IMR-90 (cell line): ENCODE measurements around the gene LTA. TPM values are rescaled to one million over a fixed set of nuclear protein-coding genes. Genes with fewer than 3 reads are reported as not detected.

Experiments used
- ATAC-seq: fragments of 200-7000 bp; cut with Tn5 transposase; 2 replicates; pipeline ENCODE4 v1.9.1; 2020; ENCODE audit warnings: low read depth, mild to moderate bottlenecking, moderate library complexity
- BruUV-seq: library from RNA; stranded (reverse); fragments of 400-500 nt; replicated peaks from 2 replicates; lab custom pipeline; 2021; lab: Mats Ljungman, UMichigan
- CTCF ChIA-PET: fragments of 300-600 bp; formaldehyde crosslinking; extraction: SDS; loops from one replicate; lab custom pipeline; 2021; ENCODE audit warnings: antibody characterized with exemption; lab: Yijun Ruan, JAX
- POLR2A ChIA-PET: fragments of 300-600 bp; sonication (Branson Sonifier 250); formaldehyde crosslinking; loops from one replicate; lab custom pipeline; 2022; ENCODE audit warnings: antibody characterized with exemption; ENCODE audit not compliant: unreplicated experiment; lab: Charles Lee
- DNase-seq: peaks from one replicate; pipeline ENCODE4 v3.0.0; 2013
- H2AFZ ChIP-seq: replicated peaks from 2 replicates; pipeline ENCODE3; 2013; ENCODE audit warnings: low read length, mild to moderate bottlenecking; ENCODE audit not compliant: poor library complexity
- H2AK5ac ChIP-seq: 2 replicates; pipeline ENCODE4 v1.6.1; 2013; ENCODE audit warnings: low read depth, low read length, inconsistent platforms
- H2AK9ac ChIP-seq: replicated peaks from 2 replicates; pipeline ENCODE3; 2013; ENCODE audit warnings: mild to moderate bottlenecking, low read depth, low read length, moderate library complexity; ENCODE audit not compliant: poor library complexity
- H2BK120ac ChIP-seq: 2 replicates; pipeline ENCODE4 v1.6.1; 2013; ENCODE audit warnings: low read depth, low read length, inconsistent platforms
- H2BK15ac ChIP-seq: 3 replicates; pipeline ENCODE4 v1.6.1; 2013; ENCODE audit warnings: low read depth, low read length, inconsistent platforms
- H2BK20ac ChIP-seq: 2 replicates; pipeline ENCODE4 v1.6.1; 2013; ENCODE audit warnings: low read depth, mild to moderate bottlenecking, inconsistent platforms, low read length, moderate library complexity
- H2BK5ac ChIP-seq: 2 replicates; pipeline ENCODE4 v1.6.1; 2013; ENCODE audit warnings: mild to moderate bottlenecking, low read depth, low read length, inconsistent platforms; ENCODE audit not compliant: poor library complexity, severe bottlenecking
- H3K14ac ChIP-seq: replicated peaks from 2 replicates; pipeline ENCODE4 v1.6.1; 2013; ENCODE audit warnings: low read depth, low read length, inconsistent platforms
- H3K18ac ChIP-seq: 2 replicates; pipeline ENCODE4 v1.6.1; 2013; ENCODE audit warnings: low read depth, low read length, control low read depth
- H3K23ac ChIP-seq: 2 replicates; pipeline ENCODE4 v1.6.1; 2013; ENCODE audit warnings: low read depth, low read length, inconsistent platforms
- H3K27ac ChIP-seq: 2 replicates; pipeline ENCODE4 v1.5.1; 2013; ENCODE audit warnings: mild to moderate bottlenecking, control low read depth, low read length; ENCODE audit not compliant: insufficient read depth
- H3K27me3 ChIP-seq: 2 replicates; pipeline ENCODE4 v1.6.1; 2013; ENCODE audit warnings: low read length; ENCODE audit not compliant: control insufficient read depth, insufficient read depth
- H3K36me3 ChIP-seq: 2 replicates; pipeline ENCODE4 v1.6.1; 2013; ENCODE audit warnings: low read length, mixed read lengths; ENCODE audit not compliant: control insufficient read depth, insufficient read depth
- H3K4ac ChIP-seq: 2 replicates; pipeline ENCODE4 v1.6.1; 2013; ENCODE audit warnings: low read depth, low read length, inconsistent platforms
- H3K4me1 ChIP-seq: 2 replicates; pipeline ENCODE4 v1.6.1; 2013; ENCODE audit warnings: low read length, mixed read lengths; ENCODE audit not compliant: control insufficient read depth, insufficient read depth
- H3K4me2 ChIP-seq: 2 replicates; pipeline ENCODE4 v1.6.1; 2013; ENCODE audit warnings: low read depth, mild to moderate bottlenecking, control low read depth, low read length, moderate library complexity
- H3K4me3 ChIP-seq: 2 replicates; pipeline ENCODE4 v1.5.1; 2013; ENCODE audit warnings: low read depth, mild to moderate bottlenecking, control low read depth, low read length, moderate library complexity; ENCODE audit not compliant: insufficient read depth
- H3K56ac ChIP-seq: 2 replicates; pipeline ENCODE4 v1.6.1; 2013; ENCODE audit warnings: low read length, inconsistent platforms; ENCODE audit not compliant: insufficient read depth; ENCODE audit errors: extremely low read depth
- H3K79me1 ChIP-seq, 2 experiments: 2 replicates each; pipeline ENCODE4 v1.6.1; 2013; ENCODE audit warnings: low read length in 2 of 2, inconsistent platforms in 1 of 2, low read depth in 1 of 2
- H3K9ac ChIP-seq: 2 replicates; pipeline ENCODE4 v1.6.1; 2013; ENCODE audit warnings: low read depth, low read length, control low read depth
- H3K9me1 ChIP-seq: 2 replicates; pipeline ENCODE4 v1.6.1; 2013; ENCODE audit warnings: low read length, inconsistent platforms; ENCODE audit not compliant: insufficient read depth
- H3K9me3 ChIP-seq: 2 replicates; pipeline ENCODE4 v1.6.1; 2013; ENCODE audit warnings: low read length; ENCODE audit not compliant: control insufficient read depth, insufficient read depth
- H4K20me1 ChIP-seq: 2 replicates; pipeline ENCODE4 v1.6.1; 2013; ENCODE audit warnings: low read length, inconsistent platforms; ENCODE audit not compliant: insufficient read depth
- H4K5ac ChIP-seq: 2 replicates; pipeline ENCODE4 v1.6.1; 2013; ENCODE audit warnings: mild to moderate bottlenecking, low read depth, low read length, control low read depth
- H4K8ac ChIP-seq, 2 experiments: 2 replicates each; pipeline ENCODE4 v1.6.1; 2013; ENCODE audit warnings: low read depth in 2 of 2, low read length in 2 of 2, control low read depth in 1 of 2, inconsistent platforms in 1 of 2
- H4K91ac ChIP-seq: 2 replicates; pipeline ENCODE4 v1.6.1; 2013; ENCODE audit warnings: low read depth, low read length, inconsistent platforms; ENCODE audit not compliant: insufficient read depth
- BHLHE40 ChIP-seq: fragments of 150-350 bp; IDR thresholded peaks from 2 replicates; pipeline ENCODE4 v1.6.1; 2016; ENCODE audit warnings: mild to moderate bottlenecking, low read depth, low read length
- CHD1 ChIP-seq: IDR thresholded peaks from 2 replicates; pipeline ENCODE4 v1.6.1; 2012; ENCODE audit warnings: low read depth, low read length, improper control_type of control experiment
- FOS ChIP-seq: fragments of 150-350 bp; IDR thresholded peaks from 2 replicates; pipeline ENCODE4 v1.6.1; 2016; ENCODE audit warnings: low read depth, low read length
- MAFK ChIP-seq: IDR thresholded peaks from 2 replicates; pipeline ENCODE4 v1.6.1; 2012; ENCODE audit warnings: low read depth, low read length, improper control_type of control experiment
- MAZ ChIP-seq: IDR thresholded peaks from 2 replicates; pipeline ENCODE4 v1.6.1; 2012; ENCODE audit warnings: low read depth, mild to moderate bottlenecking, low read length, improper control_type of control experiment, moderate library complexity, borderline replicate concordance
- MXI1 ChIP-seq: IDR thresholded peaks from 2 replicates; pipeline ENCODE4 v1.6.1; 2012; ENCODE audit warnings: low read depth, mild to moderate bottlenecking, low read length, moderate library complexity, borderline replicate concordance
- NFE2L2 ChIP-seq: fragments of 150-350 bp; IDR thresholded peaks from 2 replicates; pipeline ENCODE4 v1.6.1; 2016; ENCODE audit warnings: low read depth, mild to moderate bottlenecking, low read length
- RAD21 ChIP-seq: IDR thresholded peaks from 2 replicates; pipeline ENCODE4 v1.6.1; 2012; ENCODE audit warnings: low read length, improper control_type of control experiment
- SMC3 ChIP-seq: fragments of 150-350 bp; IDR thresholded peaks from 2 replicates; pipeline ENCODE4 v1.6.1; 2016; ENCODE audit warnings: low read depth, mild to moderate bottlenecking, antibody characterized with exemption, low read length, moderate library complexity
- WGBS, 2 experiments: methylation state at CpG; one replicate each; pipeline versions ENCODE4 v1.1.5 to v1.1.7; 2013; ENCODE audit warnings: missing lambda C conversion rate in 2 of 2; ENCODE audit not compliant: insufficient read length in 1 of 2; ENCODE audit errors: extremely low coverage in 2 of 2; 5-methylcytosine and 5-hydroxymethylcytosine counted together
- dilution Hi-C: fragments of 300-500 bp; cut with HindIII; formaldehyde crosslinking; loops from one replicate; pipeline ENCODE4 v1.14.3; 2018; ENCODE audit warnings: low sequenced_read_pairs; ENCODE audit not compliant: unreplicated experiment
- in situ Hi-C: fragments of 300-500 bp; cut with MboI; formaldehyde crosslinking; loops from 3 replicates; pipeline ENCODE4 v1.14.3; 2019; ENCODE audit warnings: low sequenced_read_pairs, inconsistent platforms, mixed read lengths
- intact Hi-C: fragments of 100-400 bp; cut with micrococcal nuclease; formaldehyde crosslinking; loops from 2 replicates; pipeline ENCODE4 v1.10.0; 2022
- polyA plus RNA-seq, 3 experiments: library from polyadenylated mRNA; depleted of rRNA; stranded (reverse); fragments of >200 nt; gene quantifications; 2 replicates each; pipeline ENCODE4 v1.2.3, GENCODE V29; 2012; ENCODE audit warnings: low replicate concordance in 1 of 3
- total RNA-seq: library from RNA; depleted of rRNA; stranded (reverse); fragments of >200 nt; gene quantifications from 2 replicates; pipeline ENCODE4 v1.2.3, GENCODE V29; 2012
- TF ChIP-seq, protein P1 (sequence below): conservative IDR thresholded peaks from 2 replicates; pipeline ENCODE4 v1.5.1; 2012; ENCODE audit warnings: mild to moderate bottlenecking, low read depth, low read length, improper control_type of control experiment
- TF ChIP-seq, protein P2 (sequence below): fragments of 150-350 bp; IDR thresholded peaks from 2 replicates; pipeline ENCODE4 v1.6.1; 2017; ENCODE audit warnings: mild to moderate bottlenecking, antibody characterized with exemption, low read length, low read depth

The LTA gene
- total and polyA plus RNA-seq, 2 of the 4 experiments (the other 2 are of a cell fraction), result not detected

DNA sequence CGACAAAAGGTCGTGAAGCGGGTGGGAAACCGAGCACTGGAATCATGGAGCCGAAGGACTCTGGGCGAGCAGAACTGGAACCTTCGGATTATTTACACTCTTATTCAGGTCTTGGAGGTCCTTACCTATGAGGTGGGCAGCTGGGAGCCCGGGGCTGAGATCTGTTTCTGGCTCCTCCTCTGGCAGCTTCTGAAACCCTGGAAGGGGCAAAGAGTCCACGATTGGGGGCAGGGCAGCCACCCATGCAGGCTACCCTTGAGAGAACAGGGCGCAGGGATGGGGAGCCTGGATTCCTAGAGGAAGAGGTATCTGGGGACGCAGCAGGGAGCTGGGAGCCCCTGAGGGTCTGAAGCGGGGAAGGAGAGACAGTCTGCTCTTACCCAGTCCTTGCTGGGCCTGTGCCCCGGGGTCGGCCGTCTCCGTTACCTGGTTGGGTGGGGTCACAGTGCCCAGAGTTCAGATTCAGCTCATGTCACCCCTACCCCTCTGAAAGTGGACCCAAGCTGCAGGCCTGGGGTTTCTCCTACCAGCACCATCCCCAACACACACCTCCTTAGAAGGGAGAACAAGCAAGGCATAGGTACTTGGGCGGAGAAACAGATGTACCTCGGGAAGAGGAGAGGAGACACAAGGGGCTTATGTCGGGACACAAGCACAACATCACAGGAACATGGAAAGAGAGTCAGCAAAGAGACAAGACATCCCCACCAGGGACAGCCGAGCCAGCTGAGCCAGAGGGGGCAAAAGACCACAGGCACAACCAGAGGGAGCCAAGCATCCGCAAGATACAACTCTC is 9.5 kb downstream of the LTA start:
- dilution Hi-C loops, result no loop called here
- POLR2A ChIA-PET, result interaction anchor here (1.0 kb wide), 1 partner anchor 35 kb away, joined by 3 read pairs; the partner anchor contains the start of gene NFKBIL1

More for the DNA sequence above, 9.5 kb downstream of the LTA start:
- Histone ChIP-seq H2AFZ (peak overlapping the region; percentile 98), H3K9me3 (no peaks in the 10 kb centered on the region), H4K20me1 (no peaks in the 10 kb centered on the region), H4K5ac (peak overlapping the region; percentile 54), H3K27me3 (peaks cover 11% of the 10 kb centered on the region), H3K23ac (peak overlapping the region; percentile 86), H3K9ac (peak overlapping the region; percentile 77), H4K8ac (peak overlapping the region; percentile 51 to 93; a peak in 3 of 4 replicates), H3K27ac (peak overlapping the region; percentile 2; the same call in 1 of the 2 replicates), H2AK5ac (peak overlapping the region; percentile 21), H3K4me2 (peak overlapping the region; percentile 75), H2BK5ac (no peak overlapping the region), H3K4ac (peak overlapping the region; percentile 83), H2BK120ac (no peak overlapping the region), H3K14ac (peak overlapping the region; percentile 95), H3K18ac (no peak overlapping the region), H4K91ac (no peak overlapping the region), H2BK15ac (no peak overlapping the region), H3K4me3 (peak overlapping the region; percentile 82), H3K79me1 (no peaks in the 10 kb centered on the region), H3K36me3 (no peaks in the 10 kb centered on the region), H3K9me1 (no peaks in the 10 kb centered on the region; the same call in 1 of the 2 replicates), H2AK9ac (peak overlapping the region; percentile 89), H3K4me1 (peaks cover 4% of the 10 kb centered on the region; the same call in 1 of the 2 replicates), H2BK20ac (no peak overlapping the region), H3K56ac (peak overlapping the region; percentile 52; the same call in 1 of the 2 replicates)
- no TSS peak for BruUV-seq
- no peak for TF ChIP-seq MAZ
- no peak for TF ChIP-seq RAD21
- TF ChIP-seq FOS, result no peak
- TF ChIP-seq, protein P1, sequence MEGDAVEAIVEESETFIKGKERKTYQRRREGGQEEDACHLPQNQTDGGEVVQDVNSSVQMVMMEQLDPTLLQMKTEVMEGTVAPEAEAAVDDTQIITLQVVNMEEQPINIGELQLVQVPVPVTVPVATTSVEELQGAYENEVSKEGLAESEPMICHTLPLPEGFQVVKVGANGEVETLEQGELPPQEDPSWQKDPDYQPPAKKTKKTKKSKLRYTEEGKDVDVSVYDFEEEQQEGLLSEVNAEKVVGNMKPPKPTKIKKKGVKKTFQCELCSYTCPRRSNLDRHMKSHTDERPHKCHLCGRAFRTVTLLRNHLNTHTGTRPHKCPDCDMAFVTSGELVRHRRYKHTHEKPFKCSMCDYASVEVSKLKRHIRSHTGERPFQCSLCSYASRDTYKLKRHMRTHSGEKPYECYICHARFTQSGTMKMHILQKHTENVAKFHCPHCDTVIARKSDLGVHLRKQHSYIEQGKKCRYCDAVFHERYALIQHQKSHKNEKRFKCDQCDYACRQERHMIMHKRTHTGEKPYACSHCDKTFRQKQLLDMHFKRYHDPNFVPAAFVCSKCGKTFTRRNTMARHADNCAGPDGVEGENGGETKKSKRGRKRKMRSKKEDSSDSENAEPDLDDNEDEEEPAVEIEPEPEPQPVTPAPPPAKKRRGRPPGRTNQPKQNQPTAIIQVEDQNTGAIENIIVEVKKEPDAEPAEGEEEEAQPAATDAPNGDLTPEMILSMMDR, result no peak
- TF ChIP-seq, protein P2, sequence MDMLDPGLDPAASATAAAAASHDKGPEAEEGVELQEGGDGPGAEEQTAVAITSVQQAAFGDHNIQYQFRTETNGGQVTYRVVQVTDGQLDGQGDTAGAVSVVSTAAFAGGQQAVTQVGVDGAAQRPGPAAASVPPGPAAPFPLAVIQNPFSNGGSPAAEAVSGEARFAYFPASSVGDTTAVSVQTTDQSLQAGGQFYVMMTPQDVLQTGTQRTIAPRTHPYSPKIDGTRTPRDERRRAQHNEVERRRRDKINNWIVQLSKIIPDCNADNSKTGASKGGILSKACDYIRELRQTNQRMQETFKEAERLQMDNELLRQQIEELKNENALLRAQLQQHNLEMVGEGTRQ, result no peak
- no peak for TF ChIP-seq NFE2L2
- no peak for TF ChIP-seq SMC3
- TF ChIP-seq MXI1, result no peak
- no peak for TF ChIP-seq CHD1
- TF ChIP-seq BHLHE40, result no peak
- no peak for TF ChIP-seq MAFK
- intact Hi-C loops, result loop anchor here (2.0 to 5.0 kb wide), 2 partner anchors 17 to 34 kb away; partner anchors contain the start of genes ATP6V1G2 and NFKBIL1
- in situ Hi-C loops, result no loop called here
- WGBS, 2 experiments, result 30% methylated on average over 2 of the region's 21 CpGs; no CpG with 5 or more reads in 1 of the 2 experiments
- no peak for DNase-seq
- CTCF ChIA-PET, result interaction anchor here (0.6 to 1.4 kb wide), 6 partner anchors 15 to 140 kb away, joined by 3 to 6 read pairs (median 3); no protein-coding TSS in a partner anchor
- peak; percentile 35 for ATAC-seq
